Measurements from ENCODE around the gene SP2.
A peak's percentile ranks its signal among the peaks of the same experiment; 100 is the strongest.

SP2 gene

GRCh38 chr17:47953909-47954308, 57.9 kb downstream of the SP2 start:
- DNase-seq, result no peak

- no peak for DNase-seq
These were observed 59.7 kb downstream of the SP2 start for GRCh38 chr17:47955497-47956461.

GRCh38 chr17:47956791-47957590, 61.0 kb downstream of the SP2 start:
- peak; percentile 10 for DNase-seq

GRCh38 chr17:47957591-47958490, 61.8 kb downstream of the SP2 start, which contains the start of gene PRR15L:
TSS of gene PRR15L (minus strand) at chr17:47957883. CDS start at chr17:47953234, 4,649 bp downstream.
- DNase-seq, result peak; percentile 27

- peak; percentile 17 for DNase-seq
These were observed 64.0 kb downstream of the SP2 start for GRCh38 chr17:47959825-47960655.

GRCh38 chr17:47961406-47961805, 65.4 kb downstream of the SP2 start:
- DNase-seq, result no peak

GRCh38 chr17:47962901-47963300, 66.9 kb downstream of the SP2 start:
- no peak for DNase-seq

GRCh38 chr17:47964856-47965255, 68.8 kb downstream of the SP2 start:
- no peak for DNase-seq

- no peak for DNase-seq
These were observed 70.1 kb downstream of the SP2 start for GRCh38 chr17:47966079-47966519.

- DNase-seq, result no peak
These were observed 71.7 kb downstream of the SP2 start for GRCh38 chr17:47967607-47968252.

GRCh38 chr17:47968836-47969235, 72.8 kb downstream of the SP2 start:
- no peak for DNase-seq

GRCh38 chr17:47969930-47970724, 74.1 kb downstream of the SP2 start:
- DNase-seq, result no peak

GRCh38 chr17:47970725-47971499, 74.9 kb downstream of the SP2 start, which contains the start of gene CDK5RAP3:
TSS of gene CDK5RAP3 (plus strand) at chr17:47971113. CDS start at chr17:47971147, 34 bp downstream.
- DNase-seq, result peak; percentile 99

GRCh38 chr17:47973541-47973940, 77.5 kb downstream of the SP2 start:
- no peak for DNase-seq

- no peak for DNase-seq
These were observed 79.3 kb downstream of the SP2 start for GRCh38 chr17:47975189-47975822.

- DNase-seq, result no peak
These were observed 79.8 kb downstream of the SP2 start for GRCh38 chr17:47975823-47976205.

- DNase-seq, result peak; percentile 54
These were observed 82.3 kb downstream of the SP2 start for GRCh38 chr17:47978324-47978723.

Data from NCI-H1092 (cell line).